C4-2B (cell line): Measurements from ENCODE around the gene ACBD6.

Experiments used
- ZFX ChIP-seq: fragments of 450-650 bp; IDR thresholded peaks from 2 replicates; pipeline ENCODE4 v1.6.1; 2017
- TF ChIP-seq, protein P1 (sequence below): fragments of 450-650 bp; conservative IDR thresholded peaks from 2 replicates; pipeline ENCODE4 v1.5.1; 2017; ENCODE audit warnings: mild to moderate bottlenecking

DNA sequence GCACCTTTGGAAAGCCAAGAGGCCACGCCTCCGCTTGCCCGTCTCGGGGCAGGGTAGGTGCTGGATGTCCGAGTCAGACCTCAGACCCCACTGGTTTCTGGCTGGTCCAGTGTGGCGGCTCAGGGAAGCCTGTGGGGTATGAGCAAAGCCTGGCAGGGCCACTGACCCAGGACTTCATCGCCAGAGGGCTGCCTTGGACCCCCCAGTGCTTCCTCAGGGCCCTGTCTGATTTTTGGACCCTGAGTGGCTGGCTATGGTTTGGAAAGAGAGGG is 251.9 kb downstream of the ACBD6 start:
- TF ChIP-seq, protein P1, sequence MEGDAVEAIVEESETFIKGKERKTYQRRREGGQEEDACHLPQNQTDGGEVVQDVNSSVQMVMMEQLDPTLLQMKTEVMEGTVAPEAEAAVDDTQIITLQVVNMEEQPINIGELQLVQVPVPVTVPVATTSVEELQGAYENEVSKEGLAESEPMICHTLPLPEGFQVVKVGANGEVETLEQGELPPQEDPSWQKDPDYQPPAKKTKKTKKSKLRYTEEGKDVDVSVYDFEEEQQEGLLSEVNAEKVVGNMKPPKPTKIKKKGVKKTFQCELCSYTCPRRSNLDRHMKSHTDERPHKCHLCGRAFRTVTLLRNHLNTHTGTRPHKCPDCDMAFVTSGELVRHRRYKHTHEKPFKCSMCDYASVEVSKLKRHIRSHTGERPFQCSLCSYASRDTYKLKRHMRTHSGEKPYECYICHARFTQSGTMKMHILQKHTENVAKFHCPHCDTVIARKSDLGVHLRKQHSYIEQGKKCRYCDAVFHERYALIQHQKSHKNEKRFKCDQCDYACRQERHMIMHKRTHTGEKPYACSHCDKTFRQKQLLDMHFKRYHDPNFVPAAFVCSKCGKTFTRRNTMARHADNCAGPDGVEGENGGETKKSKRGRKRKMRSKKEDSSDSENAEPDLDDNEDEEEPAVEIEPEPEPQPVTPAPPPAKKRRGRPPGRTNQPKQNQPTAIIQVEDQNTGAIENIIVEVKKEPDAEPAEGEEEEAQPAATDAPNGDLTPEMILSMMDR, result no peak
- TF ChIP-seq ZFX, result no peak
